PC-9 (cell line): ENCODE results near the gene ECD. TPM values are rescaled to one million over a fixed set of nuclear protein-coding genes. Genes with fewer than 3 reads are reported as not detected.
"Not testable (repeated sequence)": the region's sequence is repeated elsewhere in the genome, so short reads cannot be mapped to it uniquely, and the experiment has no call there.

Experiments used
- BruUV-seq: library from RNA; stranded (reverse); fragments of 400-500 nt; replicated peaks from 2 replicates; lab custom pipeline; 2021; lab: Mats Ljungman, UMichigan
- CTCF ChIA-PET: fragments of 300-600 bp; sonication (Branson Sonifier 250); formaldehyde crosslinking; loops from one replicate; lab custom pipeline; 2022; ENCODE audit warnings: antibody characterized with exemption; lab: Charles Lee
- POLR2A ChIA-PET: fragments of 300-600 bp; sonication (Branson Sonifier 250); formaldehyde crosslinking; loops from one replicate; lab custom pipeline; 2022; ENCODE audit warnings: antibody characterized with exemption; ENCODE audit not compliant: unreplicated experiment; lab: Charles Lee
- DNase-seq, 2 experiments: peaks; one replicate each; pipeline versions ENCODE4 v3.0.0 to v3.0.0-alpha.2; 2015 to 2022; ENCODE audit warnings: mixed read lengths in 1 of 2
- H2AFZ ChIP-seq: fragments of 200-600 bp; sonication (generic); 2 replicates; pipeline ENCODE4 v1.8.1; 2017; ENCODE audit warnings: antibody characterized with exemption
- H3F3A ChIP-seq: fragments of 200-600 bp; sonication (generic); 2 replicates; pipeline ENCODE4 v1.8.1; 2017; ENCODE audit warnings: antibody characterized with exemption, mild to moderate bottlenecking, low read depth; ENCODE audit not compliant: insufficient read depth
- H3K27ac ChIP-seq: fragments of 200-600 bp; sonication (generic); 2 replicates; pipeline ENCODE4 v1.6.1; 2016; ENCODE audit warnings: mixed run types
- H3K27me3 ChIP-seq: fragments of 200-600 bp; sonication (generic); 2 replicates; pipeline ENCODE4 v1.6.1; 2016; ENCODE audit warnings: low read depth, mixed run types; ENCODE audit not compliant: insufficient read depth
- H3K36me3 ChIP-seq: fragments of 200-600 bp; sonication (generic); 2 replicates; pipeline ENCODE4 v1.6.1; 2016; ENCODE audit warnings: low read depth, mixed run types
- H3K4me1 ChIP-seq: fragments of 200-600 bp; sonication (generic); replicated peaks from 2 replicates; pipeline ENCODE4 v1.6.1; 2016; ENCODE audit warnings: mixed run types; ENCODE audit not compliant: insufficient read depth
- H3K4me2 ChIP-seq: fragments of 200-600 bp; sonication (generic); 2 replicates; pipeline ENCODE4 v1.6.1; 2017; ENCODE audit warnings: mixed run types
- H3K4me3 ChIP-seq: fragments of 200-600 bp; sonication (generic); 2 replicates; pipeline ENCODE4 v1.6.1; 2016; ENCODE audit warnings: mixed run types
- H3K79me2 ChIP-seq: fragments of 200-600 bp; sonication (generic); 2 replicates; pipeline ENCODE4 v1.6.1; 2017; ENCODE audit warnings: low read depth, mixed run types
- H3K9me2 ChIP-seq: fragments of 200-600 bp; sonication (generic); 2 replicates; pipeline ENCODE4 v1.8.1; 2017; ENCODE audit warnings: mild to moderate bottlenecking; ENCODE audit not compliant: insufficient read depth
- H3K9me3 ChIP-seq: fragments of 200-600 bp; sonication (generic); 2 replicates; pipeline ENCODE4 v1.8.1; 2016; ENCODE audit warnings: low read depth; ENCODE audit not compliant: insufficient read depth
- H4K20me1 ChIP-seq: fragments of 200-600 bp; sonication (generic); 2 replicates; pipeline ENCODE4 v1.8.1; 2017; ENCODE audit not compliant: insufficient read depth
- EZH2 ChIP-seq: fragments of 200-600 bp; sonication (generic); IDR thresholded peaks from 2 replicates; pipeline ENCODE4 v1.8.0; 2017; ENCODE audit warnings: antibody characterized with exemption, low read depth
- intact Hi-C: fragments of 100-400 bp; cut with micrococcal nuclease; formaldehyde crosslinking; loops from one replicate; pipeline ENCODE4 v1.10.0; 2022; ENCODE audit not compliant: unreplicated experiment
- total RNA-seq: library from RNA; stranded (reverse); gene quantifications from 2 replicates; pipeline ENCODE4 v1.2.3, GENCODE V29; 2021
- TF ChIP-seq, protein P1 (sequence below): fragments of 200-600 bp; sonication (generic); conservative IDR thresholded peaks from 2 replicates; pipeline ENCODE4 v1.6.1; 2017; ENCODE audit warnings: mixed run types, antibody characterized with exemption, mild to moderate bottlenecking, moderate library complexity

The ECD gene
- total RNA-seq, 1 experiment from 2014 or later: 33.2 TPM

DNA sequence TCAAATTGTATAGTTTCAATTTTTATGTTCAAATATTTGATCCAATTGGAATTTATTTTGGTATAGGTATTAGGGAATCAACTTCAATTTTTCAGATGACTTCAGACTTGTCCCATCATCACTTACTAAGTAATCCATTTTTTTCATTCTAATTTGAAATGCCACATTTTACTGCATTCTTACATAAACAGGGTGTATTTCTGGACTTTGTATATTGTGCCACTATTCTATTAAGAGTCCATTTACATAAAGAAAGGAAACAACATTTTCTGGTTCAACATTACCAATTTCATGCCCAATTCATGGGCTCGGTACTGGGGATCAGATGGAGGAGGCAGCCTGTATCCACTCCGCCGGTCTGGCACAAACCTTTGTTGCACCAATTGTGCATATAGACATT, 15.8 kb downstream of the ECD start:
- Histone ChIP-seq H3K4me1 (no peaks in the 10 kb centered on the region), H3K27me3 (no peaks in the 10 kb centered on the region), H3K9me2 (no peaks in the 10 kb centered on the region), H3K79me2 (no peaks in the 10 kb centered on the region), H3F3A (no peaks in the 10 kb centered on the region; the same call in 1 of the 2 replicates), H4K20me1 (peaks cover 20% of the 10 kb centered on the region), H3K4me2 (no peak overlapping the region), H3K4me3 (no peak overlapping the region), H3K36me3 (peaks cover 49% of the 10 kb centered on the region), H3K9me3 (no peaks in the 10 kb centered on the region), H3K27ac (no peak overlapping the region), H2AFZ (no peak overlapping the region)
- DNase-seq: no peak
- POLR2A ChIA-PET: no interaction called here
- CTCF ChIA-PET: interaction anchor here (0.7 kb wide), 1 partner anchor 16 kb away, joined by 3 read pairs; the partner anchor contains the start of genes ECD and FAM149B1
- no TSS peak for BruUV-seq
- intact Hi-C loops: loop anchor here (10.0 kb wide), 1 partner anchor 277 kb away; no protein-coding TSS in a partner anchor
- TF ChIP-seq, protein P1, sequence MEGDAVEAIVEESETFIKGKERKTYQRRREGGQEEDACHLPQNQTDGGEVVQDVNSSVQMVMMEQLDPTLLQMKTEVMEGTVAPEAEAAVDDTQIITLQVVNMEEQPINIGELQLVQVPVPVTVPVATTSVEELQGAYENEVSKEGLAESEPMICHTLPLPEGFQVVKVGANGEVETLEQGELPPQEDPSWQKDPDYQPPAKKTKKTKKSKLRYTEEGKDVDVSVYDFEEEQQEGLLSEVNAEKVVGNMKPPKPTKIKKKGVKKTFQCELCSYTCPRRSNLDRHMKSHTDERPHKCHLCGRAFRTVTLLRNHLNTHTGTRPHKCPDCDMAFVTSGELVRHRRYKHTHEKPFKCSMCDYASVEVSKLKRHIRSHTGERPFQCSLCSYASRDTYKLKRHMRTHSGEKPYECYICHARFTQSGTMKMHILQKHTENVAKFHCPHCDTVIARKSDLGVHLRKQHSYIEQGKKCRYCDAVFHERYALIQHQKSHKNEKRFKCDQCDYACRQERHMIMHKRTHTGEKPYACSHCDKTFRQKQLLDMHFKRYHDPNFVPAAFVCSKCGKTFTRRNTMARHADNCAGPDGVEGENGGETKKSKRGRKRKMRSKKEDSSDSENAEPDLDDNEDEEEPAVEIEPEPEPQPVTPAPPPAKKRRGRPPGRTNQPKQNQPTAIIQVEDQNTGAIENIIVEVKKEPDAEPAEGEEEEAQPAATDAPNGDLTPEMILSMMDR: no peak
- TF ChIP-seq EZH2: no peak

DNA sequence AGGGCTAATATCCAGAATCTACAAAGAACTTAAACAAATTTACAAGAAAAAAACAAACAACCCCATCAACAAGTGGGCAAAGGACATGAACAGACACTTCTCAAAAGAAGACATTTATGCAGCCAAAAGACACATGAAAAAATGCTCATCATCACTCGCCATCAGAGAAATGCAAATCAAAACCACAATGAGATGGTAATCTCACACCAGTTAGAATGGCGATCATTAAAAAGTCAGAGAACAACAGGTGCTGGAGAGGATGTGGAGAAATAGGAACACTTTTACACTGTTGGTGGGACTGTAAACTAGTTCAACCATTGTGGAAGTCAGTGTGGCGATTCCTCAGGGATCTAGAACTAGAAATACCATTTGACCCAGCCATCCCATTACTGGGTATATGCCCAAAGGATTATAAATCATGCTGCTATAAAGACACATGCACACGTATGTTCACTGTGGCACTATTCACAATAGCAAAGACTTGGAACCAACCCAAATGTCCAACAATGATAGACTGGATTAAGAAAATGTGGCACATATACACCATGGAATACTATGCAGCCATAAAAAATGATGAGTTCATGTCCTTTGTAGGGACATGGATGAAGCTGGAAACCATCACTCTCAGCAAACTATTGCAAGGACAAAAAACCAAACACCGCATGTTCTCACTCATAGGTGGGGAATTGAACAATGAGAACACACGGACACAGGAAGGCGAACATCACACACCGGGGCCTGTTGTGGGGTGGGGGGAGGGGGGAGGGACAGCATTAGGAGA, 17.0 kb downstream of the ECD start:
- H3K27ac ChIP-seq, CTCF ChIA-PET, H3K9me3 ChIP-seq, H3K4me2 ChIP-seq, H3K4me3 ChIP-seq, DNase-seq, POLR2A ChIA-PET, H2AFZ ChIP-seq, H3K4me1 ChIP-seq, H3K79me2 ChIP-seq, H3K9me2 ChIP-seq, BruUV-seq, H3F3A ChIP-seq, H3K27me3 ChIP-seq: not testable (repeated sequence)
- intact Hi-C loops: loop anchor here (10.0 kb wide), 1 partner anchor 276 kb away; no protein-coding TSS in a partner anchor
- Histone ChIP-seq H3K36me3 (peaks cover 47% of the 10 kb centered on the region), H4K20me1 (peaks cover 18% of the 10 kb centered on the region)

DNA sequence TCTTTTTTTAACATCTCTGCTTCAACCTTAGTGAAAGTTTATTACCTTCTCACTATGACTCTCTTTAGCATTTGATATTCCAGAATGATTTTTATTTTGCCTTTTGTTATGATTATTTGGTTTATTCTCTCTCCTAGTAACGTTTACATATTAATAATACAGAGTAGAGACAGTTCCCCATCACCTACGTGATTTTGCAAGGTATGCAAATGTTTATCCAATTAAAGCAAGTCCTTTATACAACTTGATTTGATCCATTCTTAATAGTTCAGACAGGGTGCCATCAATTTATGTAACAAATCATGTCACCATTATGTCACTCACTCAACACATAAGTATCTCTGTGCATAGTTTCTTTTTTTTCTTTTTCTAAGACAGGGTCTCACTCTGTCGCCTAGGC, 26.2 kb downstream of the ECD start:
- intact Hi-C loops: no loop called here
- Histone ChIP-seq H3K27ac (no peak overlapping the region), H3K9me3 (no peaks in the 10 kb centered on the region), H3K27me3 (no peaks in the 10 kb centered on the region), H2AFZ (no peak overlapping the region), H3K9me2 (no peaks in the 10 kb centered on the region), H3K4me3 (no peak overlapping the region), H3K4me2 (no peak overlapping the region), H3K36me3 (peaks cover 33% of the 10 kb centered on the region), H4K20me1 (no peaks in the 10 kb centered on the region; the same call in 1 of the 2 replicates), H3F3A (no peaks in the 10 kb centered on the region; the same call in 1 of the 2 replicates), H3K79me2 (no peaks in the 10 kb centered on the region), H3K4me1 (no peaks in the 10 kb centered on the region)
- no peak for DNase-seq
- CTCF ChIA-PET: no interaction called here
- TF ChIP-seq EZH2: no peak
- TF ChIP-seq, protein P1: no peak
- POLR2A ChIA-PET: no interaction called here
- no TSS peak for BruUV-seq
